GM18526 (cell line): Measurements from ENCODE around the gene UTRN.

Experiments used
- POLR2A ChIP-seq: IDR thresholded peaks from 3 replicates; pipeline ENCODE4 v1.6.1; 2011; ENCODE audit not compliant: insufficient read length; ENCODE audit errors: extremely low read depth

Gene UTRN

DNA sequence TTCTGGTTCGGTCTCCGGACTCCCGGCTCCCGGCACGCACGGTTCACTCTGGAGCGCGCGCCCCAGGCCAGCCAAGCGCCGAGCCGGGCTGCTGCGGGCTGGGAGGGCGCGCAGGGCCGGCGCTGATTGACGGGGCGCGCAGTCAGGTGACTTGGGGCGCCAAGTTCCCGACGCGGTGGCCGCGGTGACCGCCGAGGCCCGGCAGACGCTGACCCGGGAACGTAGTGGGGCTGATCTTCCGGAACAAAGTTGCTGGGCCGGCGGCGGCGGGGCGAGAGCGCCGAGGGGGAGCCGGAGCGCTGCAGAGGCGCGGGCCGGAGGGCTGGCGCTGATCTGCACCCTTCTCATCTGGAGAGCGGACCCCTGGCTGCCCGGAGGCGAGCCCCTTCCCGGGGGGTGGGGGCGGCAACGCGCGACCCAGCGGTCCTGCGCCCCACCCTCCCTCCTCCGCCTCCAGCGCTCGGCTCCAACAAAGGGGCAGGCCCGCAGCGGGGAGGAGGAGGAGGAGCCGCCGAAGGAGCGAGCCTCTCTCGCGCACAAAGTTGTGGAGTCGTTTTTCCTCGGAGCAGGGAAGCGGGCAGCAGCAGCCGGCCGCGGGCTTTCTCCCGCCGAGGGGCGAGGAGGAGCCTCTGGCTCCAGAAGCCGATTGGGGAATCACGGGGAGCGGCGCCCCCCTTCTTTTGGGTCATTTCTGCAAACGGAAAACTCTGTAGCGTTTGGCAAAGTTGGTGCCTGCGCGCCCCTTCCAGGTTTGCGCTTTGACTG, at the start of gene UTRN:
Gene UTRN (plus strand): TSS at position 553 of the 765 bp plus-strand sequence. CDS start 6,494 bp downstream, outside the sequence.
- TF ChIP-seq POLR2A: no peak

DNA sequence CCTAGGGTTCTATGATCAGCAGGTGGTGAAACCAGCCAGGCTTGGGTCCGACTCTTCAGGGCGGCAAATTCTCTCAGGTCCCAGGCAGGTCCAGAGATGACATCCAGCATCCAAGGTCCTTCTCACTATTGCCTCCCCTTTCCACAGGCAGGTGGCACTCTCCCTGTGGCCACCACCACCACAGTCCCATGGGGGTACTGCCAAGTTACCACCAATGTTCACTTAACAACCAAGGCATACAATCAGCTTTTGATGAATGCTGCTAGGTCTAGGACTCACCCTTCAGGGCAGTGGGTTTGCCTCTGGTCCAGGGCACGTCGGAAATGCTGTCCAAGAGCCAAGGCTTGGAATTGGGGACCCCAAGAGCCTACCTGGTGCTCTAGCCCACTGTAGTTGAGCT, 40.4 kb upstream of the UTRN start:
- TF ChIP-seq POLR2A: no peak

DNA sequence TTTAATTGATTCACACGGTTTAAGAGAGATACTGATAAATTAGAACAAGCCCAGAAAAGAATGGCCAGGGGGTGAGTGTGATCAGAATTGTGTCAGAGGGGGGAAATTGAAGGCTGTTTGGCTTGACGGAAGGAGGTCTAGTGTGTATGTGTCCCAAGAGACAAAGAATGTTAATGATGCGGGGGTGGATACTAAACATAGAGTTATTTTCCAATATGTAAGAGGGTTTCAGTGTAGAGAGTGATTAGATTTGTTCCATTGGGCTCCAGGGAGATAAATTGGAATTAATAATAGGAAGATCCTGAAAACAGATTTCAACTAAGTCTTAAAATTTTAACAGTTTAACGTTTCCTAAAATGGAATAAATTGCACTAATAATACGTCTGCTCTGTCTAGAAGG, 38.1 kb upstream of the UTRN start:
- TF ChIP-seq POLR2A: no peak

DNA sequence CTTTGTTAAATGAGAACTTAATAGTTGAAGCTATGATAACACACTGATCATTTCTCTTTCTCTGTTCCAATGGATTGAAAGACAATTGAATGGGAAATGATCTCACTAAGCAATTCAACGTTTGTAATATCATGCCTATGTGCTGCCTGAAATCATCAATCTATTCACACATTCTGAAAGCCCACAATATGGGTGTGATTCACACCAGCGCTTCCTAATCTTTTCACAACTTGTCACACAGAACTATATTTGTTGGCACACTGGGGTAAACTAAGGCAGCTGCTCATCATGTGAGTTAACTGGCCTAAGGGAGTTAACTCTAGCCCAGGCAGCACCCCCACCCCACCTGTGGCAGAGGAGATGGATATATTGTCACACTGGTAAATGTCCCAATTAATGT, 37.1 kb upstream of the UTRN start:
- no peak for TF ChIP-seq POLR2A

DNA sequence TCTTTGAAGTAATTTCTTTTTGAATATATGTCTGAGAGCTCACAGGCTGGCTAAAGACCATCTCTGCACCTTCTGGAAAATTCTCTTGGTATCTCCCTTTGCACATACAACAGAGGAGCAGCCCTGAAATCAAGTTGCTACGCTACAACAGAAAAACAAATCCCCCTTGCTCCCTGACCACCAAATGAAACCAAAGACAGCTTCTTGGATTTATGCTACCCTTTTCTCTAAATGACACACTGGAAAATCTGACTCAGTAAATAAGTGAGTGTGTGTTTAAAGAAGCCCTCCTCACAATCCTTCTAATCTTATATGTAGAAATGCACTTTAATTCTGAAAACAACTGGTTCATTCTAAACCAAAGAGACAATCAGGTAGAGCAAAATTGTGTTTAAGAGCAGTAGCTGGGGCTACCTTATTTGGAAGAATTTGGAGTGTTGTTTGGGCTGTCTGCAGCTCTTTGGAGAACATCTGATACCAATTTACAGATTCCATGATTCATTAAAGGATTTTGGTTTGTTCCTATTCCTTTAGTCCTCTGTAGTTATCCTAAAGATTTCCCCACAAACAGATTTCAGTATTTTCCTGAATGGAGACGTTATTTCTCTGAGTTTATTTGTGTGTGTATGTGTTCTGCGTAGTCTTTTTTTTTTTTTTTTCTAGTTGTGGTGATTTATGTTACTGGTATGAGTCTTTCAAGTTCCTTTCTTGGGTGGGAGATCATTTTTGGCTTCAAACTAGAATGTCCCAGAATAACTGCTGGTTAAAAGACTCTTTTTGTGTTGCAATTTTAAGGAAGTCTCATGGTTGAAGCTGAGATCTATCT, 36.4 kb upstream of the UTRN start:
- no peak for TF ChIP-seq POLR2A

DNA sequence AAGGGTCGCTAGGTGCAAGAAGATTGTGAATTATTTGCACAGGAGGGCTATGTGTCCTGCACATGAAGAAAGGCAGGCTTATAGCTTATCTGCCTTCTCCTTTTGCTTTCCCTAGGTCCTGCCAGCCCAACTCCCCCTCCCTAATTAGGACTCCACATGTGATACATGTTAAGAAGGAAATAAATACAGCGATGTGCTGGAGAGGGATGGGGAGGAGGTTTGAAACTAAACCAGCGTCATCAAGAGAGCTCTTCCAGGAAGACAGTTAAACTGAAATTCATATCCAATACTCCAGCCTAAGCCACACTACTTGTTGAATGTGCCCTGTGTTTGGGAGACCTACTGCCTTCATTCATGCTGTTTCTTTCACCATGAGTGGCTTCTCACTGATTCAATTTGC, 34.9 kb upstream of the UTRN start:
- TF ChIP-seq POLR2A: no peak

DNA sequence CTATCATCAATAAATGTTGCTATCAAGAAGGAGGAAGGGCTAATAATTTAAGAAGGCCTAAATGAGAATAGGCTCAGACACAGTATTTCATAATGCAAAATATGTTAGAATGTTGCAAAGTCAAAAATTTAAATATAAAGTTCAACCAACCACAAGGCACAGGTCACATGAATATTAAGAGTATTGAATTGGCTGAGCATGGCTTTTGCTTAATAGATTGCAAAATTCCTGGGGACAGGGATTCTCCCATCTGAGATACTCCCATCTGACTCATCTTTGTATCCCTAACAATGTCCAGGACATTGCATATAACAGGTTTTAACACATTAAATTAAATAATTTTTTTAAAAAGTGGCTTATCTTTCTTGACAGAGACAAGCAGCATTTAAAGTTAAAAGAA, 32.9 kb upstream of the UTRN start:
- no peak for TF ChIP-seq POLR2A

DNA sequence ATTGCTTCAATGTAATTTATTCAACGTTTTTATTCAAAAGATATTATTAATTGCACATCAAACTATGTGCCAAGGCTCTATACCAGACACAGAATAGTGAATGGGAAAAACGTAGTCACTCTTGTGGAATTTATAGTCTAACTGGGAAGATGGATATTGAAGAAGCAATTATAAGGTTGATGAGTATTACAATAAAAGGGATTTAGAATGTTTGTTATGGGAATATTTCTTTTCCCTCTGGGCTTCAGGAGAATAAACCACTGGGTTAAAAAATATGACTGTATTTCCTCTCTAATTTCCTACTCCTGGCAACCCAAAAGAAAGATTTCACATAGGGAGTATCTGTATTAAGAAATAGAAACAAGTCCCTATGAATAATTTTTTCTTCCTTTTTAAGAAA, 25.1 kb upstream of the UTRN start:
- no peak for TF ChIP-seq POLR2A

DNA sequence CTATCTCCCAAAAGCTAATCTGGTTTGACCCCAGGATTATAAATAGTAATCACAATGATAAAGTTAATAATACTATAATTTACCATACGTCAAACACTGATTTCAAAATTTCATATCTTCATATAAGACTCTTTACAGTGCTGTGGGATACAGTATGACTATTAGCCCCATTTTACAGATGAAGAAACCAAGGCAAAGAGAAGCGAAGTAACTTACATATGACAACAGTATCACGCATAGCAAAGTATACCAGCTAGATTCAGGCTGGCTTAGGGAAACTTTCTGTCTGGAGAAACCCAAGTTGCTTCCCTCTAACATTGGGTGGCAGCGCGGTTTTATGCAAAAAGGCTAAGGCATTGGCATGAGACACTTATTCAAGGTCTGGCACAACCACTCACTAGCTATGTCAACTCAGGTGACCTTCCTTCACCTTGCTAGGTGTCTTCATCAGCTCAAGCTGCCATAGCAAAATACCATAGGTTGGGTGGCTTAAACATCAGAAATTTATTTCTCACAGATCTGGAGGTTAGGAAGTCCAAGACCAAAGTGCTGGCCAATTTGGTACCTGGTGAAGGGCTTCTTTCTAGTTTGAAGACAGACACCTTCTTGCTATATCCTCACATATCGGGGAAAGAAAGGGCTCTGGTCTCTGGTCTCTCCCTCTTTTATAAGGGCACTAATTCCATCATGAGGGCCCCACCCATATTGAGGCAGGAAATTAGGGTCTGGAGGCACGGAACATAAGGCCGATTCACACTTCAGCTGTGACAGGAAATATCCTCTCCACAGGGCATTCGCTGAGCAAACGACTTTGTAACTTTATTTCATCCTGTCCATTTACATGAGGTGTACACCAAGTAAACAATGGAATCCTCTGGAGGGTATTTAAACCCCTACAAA, 22.4 kb upstream of the UTRN start:
- TF ChIP-seq POLR2A: no peak

DNA sequence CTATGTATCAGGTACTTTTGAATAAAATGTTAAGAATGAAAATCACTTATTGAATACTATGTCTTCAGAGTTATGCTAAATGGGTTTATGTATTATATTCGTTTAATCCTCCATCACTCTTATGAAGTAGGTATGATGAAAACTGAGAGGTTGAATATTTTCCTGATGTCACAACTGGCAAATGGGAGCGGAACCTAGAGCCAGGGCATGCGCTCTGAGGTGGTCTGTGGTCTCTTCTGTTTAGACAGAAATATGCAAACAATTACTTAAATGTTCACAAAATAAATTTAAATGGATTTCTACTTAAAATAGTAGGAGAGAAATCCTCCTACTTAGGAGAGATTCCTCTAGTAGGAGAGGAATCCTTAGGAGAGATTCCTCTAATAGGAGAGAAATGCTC, 21.3 kb upstream of the UTRN start:
- no peak for TF ChIP-seq POLR2A

DNA sequence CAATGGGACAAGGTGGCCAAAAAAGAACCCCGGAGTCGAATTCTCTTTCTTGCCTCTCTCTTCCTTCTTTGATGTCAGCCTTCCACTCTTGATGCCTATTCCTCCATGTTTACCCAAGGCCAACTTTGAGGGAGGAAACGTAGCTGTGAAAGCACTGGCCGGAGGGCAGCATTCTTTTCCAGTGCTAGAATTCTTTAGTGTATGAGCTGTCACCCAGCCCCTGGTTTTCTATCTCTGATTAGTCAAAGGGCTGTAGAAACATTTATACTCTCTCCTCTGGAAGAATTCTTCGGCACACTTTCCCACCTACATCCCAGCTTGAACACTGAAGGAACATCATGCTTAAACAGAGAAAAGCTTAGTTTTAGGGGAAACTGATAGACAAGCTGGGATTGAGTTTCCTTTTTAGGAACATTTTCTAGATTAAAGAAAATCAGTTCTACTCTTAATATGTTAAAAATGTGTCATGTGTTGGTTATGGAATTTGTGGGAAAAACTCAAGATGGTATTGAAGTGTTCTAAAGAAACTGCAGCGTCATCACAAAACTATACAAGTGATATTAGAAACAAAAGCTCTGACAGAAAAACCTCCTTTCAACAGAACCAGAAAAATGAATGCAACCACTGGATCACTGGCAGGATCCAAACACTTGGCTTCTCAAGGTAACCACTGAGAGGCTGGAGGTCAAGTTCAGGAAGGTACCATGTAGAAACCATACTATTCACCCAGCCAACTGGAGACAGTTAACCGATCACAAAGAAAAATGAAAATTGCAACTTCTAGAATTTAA, 20.7 kb upstream of the UTRN start:
- TF ChIP-seq POLR2A: no peak

DNA sequence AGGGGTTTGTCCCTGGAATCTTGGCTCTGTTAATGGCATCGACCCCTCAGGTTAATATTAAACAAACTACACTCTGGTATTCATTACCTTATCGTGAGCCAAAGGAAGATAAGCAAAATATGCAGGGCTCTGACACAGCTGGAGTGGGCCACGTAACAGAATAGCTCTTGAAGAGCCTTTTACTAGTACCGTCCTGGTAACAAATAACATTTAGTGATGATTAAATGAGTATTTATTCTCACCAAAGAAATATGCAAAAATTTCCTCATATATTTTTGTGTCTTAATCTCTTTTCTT, 20.1 kb upstream of the UTRN start:
- TF ChIP-seq POLR2A: no peak

DNA sequence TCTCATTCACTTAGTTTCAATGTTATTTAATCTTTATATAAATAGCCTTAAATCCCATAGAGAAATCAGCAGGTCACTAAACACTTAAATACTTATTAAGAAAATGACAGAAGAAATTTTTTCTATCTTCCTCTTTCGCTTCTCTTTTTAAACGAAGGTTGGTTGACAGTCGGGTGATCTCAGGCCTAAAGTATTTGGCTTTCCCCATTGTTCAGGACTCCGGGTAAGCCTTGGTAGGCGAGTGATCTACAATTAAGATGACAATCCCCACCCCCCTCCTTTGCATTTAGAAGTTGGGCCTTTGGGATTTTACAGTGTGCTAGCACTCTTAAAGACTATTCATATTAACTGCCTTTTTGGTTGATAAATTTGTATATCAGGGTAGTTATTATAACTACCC, 19.7 kb upstream of the UTRN start:
- TF ChIP-seq POLR2A: no peak

DNA sequence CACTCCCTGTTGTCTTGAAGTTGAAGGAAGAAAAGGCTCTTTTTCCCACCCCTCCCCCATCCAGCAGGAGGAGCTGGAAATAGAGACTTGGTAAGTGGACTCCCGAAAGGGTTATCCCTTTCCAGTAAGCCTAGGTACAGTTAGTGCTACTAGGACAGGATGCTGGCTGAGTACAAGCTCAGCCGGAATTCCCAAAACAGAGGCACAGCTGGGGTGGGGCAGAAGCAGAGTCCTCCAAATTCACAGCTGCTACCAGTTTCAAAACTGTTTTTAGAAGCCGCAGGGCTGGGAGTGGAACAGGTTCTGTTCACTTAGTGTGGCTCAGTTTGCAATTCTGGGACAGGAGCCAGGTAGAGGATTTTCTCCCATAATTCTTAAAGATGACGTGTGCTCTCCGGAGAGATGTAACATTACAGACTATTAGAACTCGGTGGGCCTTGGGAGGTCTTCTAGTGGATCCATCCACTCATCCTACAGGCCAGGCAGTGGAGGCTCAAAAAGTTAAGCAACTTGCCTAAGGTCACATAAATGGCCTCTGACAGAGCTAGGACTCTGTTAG, 19.0 kb upstream of the UTRN start:
- no peak for TF ChIP-seq POLR2A
